WTC11 (cell line): Measurements from ENCODE around the gene TMEM154.

Experiments
- AFF4 ChIP-seq: sonication (generic); formaldehyde crosslinking; IDR thresholded peaks from 2 replicates; pipeline ENCODE4 v1.8.1; 2023; ENCODE audit warnings: mild to moderate bottlenecking, missing genetic modification reagents, borderline replicate concordance
- CREB1 ChIP-seq: sonication (generic); formaldehyde crosslinking; IDR thresholded peaks from 2 replicates; pipeline ENCODE4 v1.8.0; 2023; ENCODE audit warnings: mild to moderate bottlenecking, missing genetic modification reagents
- FOXJ3 ChIP-seq: sonication (generic); formaldehyde crosslinking; IDR thresholded peaks from 2 replicates; pipeline ENCODE4 v1.9.0; 2021; ENCODE audit warnings: missing genetic modification reagents, mild to moderate bottlenecking, borderline replicate concordance
- HMGA2 ChIP-seq: fragments of 250-450 bp; sonication (Bioruptor Pico); IDR thresholded peaks from 2 replicates; pipeline ENCODE4 v1.4.0; 2021; ENCODE audit warnings: mild to moderate bottlenecking, moderate library complexity
- JUN ChIP-seq: sonication (generic); formaldehyde crosslinking; IDR thresholded peaks from 2 replicates; pipeline ENCODE4 v1.8.0; 2023; ENCODE audit warnings: mild to moderate bottlenecking, missing genetic modification reagents
- NR3C1 ChIP-seq: sonication (generic); formaldehyde crosslinking; conservative IDR thresholded peaks from 2 replicates; pipeline ENCODE4 v1.8.1; 2023; ENCODE audit warnings: low read depth, mild to moderate bottlenecking, missing genetic modification reagents
- SMAD4 ChIP-seq: sonication (generic); formaldehyde crosslinking; IDR thresholded peaks from 2 replicates; pipeline ENCODE4 v1.8.0; 2022; ENCODE audit warnings: mild to moderate bottlenecking, missing genetic modification reagents
- USF2 ChIP-seq: sonication (generic); formaldehyde crosslinking; IDR thresholded peaks from 2 replicates; pipeline ENCODE4 v1.8.1; 2023; ENCODE audit warnings: mild to moderate bottlenecking, missing genetic modification reagents, moderate library complexity
- ZNF232 ChIP-seq: sonication (generic); formaldehyde crosslinking; IDR thresholded peaks from 2 replicates; pipeline ENCODE4 v1.8.0; 2022; ENCODE audit warnings: mild to moderate bottlenecking, missing genetic modification reagents
- ZNF317 ChIP-seq: sonication (generic); formaldehyde crosslinking; IDR thresholded peaks from 2 replicates; pipeline ENCODE4 v1.8.1; 2023; ENCODE audit warnings: low read depth, mild to moderate bottlenecking, moderate library complexity, missing genetic modification reagents, borderline replicate concordance
- ZNF532 ChIP-seq: fragments of 250-450 bp; sonication (Bioruptor Pico); IDR thresholded peaks from 2 replicates; pipeline ENCODE4 v1.9.0; 2021; ENCODE audit warnings: mild to moderate bottlenecking, borderline replicate concordance
- TF ChIP-seq, protein P1 (sequence below): fragments of 200-600 bp; IDR thresholded peaks from 2 replicates; pipeline ENCODE4 v1.8.0; 2022; ENCODE audit warnings: antibody characterized with exemption
- TF ChIP-seq, protein P2 (sequence below): sonication (generic); formaldehyde crosslinking; IDR thresholded peaks from 2 replicates; pipeline ENCODE4 v1.8.1; 2023; ENCODE audit warnings: mild to moderate bottlenecking, moderate library complexity, missing genetic modification reagents
- TF ChIP-seq, protein P3 (sequence below): sonication (generic); formaldehyde crosslinking; conservative IDR thresholded peaks from 2 replicates; pipeline ENCODE4 v1.8.1; 2023; ENCODE audit warnings: mild to moderate bottlenecking, low read depth, missing genetic modification reagents, moderate library complexity

- TF ChIP-seq AFF4 (CRISPR knock-in tag) (no peak), NR3C1 (CRISPR knock-in tag) (no peak), ZNF532 (CRISPR knock-in tag) (no peak), HMGA2 (CRISPR knock-in tag) (no peak), FOXJ3 (CRISPR knock-in tag) (no peak), SMAD4 (no peak), CREB1 (CRISPR knock-in tag) (no peak), USF2 (CRISPR knock-in tag) (no peak), JUN (CRISPR knock-in tag) (no peak), ZNF232 (no peak), ZNF317 (CRISPR knock-in tag) (no peak)
- TF ChIP-seq, protein P1, sequence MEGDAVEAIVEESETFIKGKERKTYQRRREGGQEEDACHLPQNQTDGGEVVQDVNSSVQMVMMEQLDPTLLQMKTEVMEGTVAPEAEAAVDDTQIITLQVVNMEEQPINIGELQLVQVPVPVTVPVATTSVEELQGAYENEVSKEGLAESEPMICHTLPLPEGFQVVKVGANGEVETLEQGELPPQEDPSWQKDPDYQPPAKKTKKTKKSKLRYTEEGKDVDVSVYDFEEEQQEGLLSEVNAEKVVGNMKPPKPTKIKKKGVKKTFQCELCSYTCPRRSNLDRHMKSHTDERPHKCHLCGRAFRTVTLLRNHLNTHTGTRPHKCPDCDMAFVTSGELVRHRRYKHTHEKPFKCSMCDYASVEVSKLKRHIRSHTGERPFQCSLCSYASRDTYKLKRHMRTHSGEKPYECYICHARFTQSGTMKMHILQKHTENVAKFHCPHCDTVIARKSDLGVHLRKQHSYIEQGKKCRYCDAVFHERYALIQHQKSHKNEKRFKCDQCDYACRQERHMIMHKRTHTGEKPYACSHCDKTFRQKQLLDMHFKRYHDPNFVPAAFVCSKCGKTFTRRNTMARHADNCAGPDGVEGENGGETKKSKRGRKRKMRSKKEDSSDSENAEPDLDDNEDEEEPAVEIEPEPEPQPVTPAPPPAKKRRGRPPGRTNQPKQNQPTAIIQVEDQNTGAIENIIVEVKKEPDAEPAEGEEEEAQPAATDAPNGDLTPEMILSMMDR, result no peak
- TF ChIP-seq, protein P2, sequence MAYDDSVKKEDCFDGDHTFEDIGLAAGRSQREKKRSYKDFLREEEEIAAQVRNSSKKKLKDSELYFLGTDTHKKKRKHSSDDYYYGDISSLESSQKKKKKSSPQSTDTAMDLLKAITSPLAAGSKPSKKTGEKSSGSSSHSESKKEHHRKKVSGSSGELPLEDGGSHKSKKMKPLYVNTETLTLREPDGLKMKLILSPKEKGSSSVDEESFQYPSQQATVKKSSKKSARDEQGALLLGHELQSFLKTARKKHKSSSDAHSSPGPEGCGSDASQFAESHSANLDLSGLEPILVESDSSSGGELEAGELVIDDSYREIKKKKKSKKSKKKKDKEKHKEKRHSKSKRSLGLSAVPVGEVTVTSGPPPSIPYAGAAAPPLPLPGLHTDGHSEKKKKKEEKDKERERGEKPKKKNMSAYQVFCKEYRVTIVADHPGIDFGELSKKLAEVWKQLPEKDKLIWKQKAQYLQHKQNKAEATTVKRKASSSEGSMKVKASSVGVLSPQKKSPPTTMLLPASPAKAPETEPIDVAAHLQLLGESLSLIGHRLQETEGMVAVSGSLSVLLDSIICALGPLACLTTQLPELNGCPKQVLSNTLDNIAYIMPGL (CRISPR knock-in tag), result no peak
- TF ChIP-seq, protein P3, sequence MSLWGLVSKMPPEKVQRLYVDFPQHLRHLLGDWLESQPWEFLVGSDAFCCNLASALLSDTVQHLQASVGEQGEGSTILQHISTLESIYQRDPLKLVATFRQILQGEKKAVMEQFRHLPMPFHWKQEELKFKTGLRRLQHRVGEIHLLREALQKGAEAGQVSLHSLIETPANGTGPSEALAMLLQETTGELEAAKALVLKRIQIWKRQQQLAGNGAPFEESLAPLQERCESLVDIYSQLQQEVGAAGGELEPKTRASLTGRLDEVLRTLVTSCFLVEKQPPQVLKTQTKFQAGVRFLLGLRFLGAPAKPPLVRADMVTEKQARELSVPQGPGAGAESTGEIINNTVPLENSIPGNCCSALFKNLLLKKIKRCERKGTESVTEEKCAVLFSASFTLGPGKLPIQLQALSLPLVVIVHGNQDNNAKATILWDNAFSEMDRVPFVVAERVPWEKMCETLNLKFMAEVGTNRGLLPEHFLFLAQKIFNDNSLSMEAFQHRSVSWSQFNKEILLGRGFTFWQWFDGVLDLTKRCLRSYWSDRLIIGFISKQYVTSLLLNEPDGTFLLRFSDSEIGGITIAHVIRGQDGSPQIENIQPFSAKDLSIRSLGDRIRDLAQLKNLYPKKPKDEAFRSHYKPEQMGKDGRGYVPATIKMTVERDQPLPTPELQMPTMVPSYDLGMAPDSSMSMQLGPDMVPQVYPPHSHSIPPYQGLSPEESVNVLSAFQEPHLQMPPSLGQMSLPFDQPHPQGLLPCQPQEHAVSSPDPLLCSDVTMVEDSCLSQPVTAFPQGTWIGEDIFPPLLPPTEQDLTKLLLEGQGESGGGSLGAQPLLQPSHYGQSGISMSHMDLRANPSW (CRISPR knock-in tag), result no peak
Measured at GRCh38 chr4:152686452-152687013, 6.7 kb upstream of the TMEM154 start.
